D721Med (cell line): ENCODE data around the gene SLC30A4.

Experiments used
- DNase-seq: peaks from one replicate; pipeline ENCODE4 v3.0.0; 2011; ENCODE audit warnings: low spot score; ENCODE audit not compliant: insufficient read length
- FAIRE-seq: peaks from 2 replicates; lab custom pipeline; 2011; peaks lifted over from hg19 to GRCh38; lab: Jason Lieb, UNC
- TF ChIP-seq, protein P1 (sequence below): IDR thresholded peaks from 2 replicates; pipeline ENCODE4 v1.5.1; 2012; ENCODE audit warnings: mild to moderate bottlenecking, control low read depth; ENCODE audit not compliant: insufficient read depth; ENCODE audit errors: missing control alignments

The SLC30A4 gene

DNA sequence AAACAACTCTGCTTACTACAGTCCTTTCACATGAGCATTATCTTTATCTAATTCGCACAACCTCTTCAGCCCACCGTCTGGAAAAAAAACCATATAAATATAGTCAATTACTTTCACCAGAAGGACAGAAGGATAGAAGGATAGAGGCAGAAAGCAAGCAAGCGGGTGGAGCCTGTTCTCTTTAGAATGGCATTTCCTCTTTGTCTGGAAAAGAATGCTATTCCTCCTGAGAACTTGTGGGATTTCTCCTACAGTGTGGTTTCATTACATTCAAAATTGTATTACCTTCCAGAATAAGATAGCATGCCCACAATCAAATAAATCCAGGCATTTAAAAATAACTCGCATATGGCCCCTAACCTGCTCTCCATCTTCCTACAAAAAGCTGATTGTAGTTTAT lies 23.1 kb downstream of the SLC30A4 start:
- FAIRE-seq: no peak
- TF ChIP-seq, protein P1, sequence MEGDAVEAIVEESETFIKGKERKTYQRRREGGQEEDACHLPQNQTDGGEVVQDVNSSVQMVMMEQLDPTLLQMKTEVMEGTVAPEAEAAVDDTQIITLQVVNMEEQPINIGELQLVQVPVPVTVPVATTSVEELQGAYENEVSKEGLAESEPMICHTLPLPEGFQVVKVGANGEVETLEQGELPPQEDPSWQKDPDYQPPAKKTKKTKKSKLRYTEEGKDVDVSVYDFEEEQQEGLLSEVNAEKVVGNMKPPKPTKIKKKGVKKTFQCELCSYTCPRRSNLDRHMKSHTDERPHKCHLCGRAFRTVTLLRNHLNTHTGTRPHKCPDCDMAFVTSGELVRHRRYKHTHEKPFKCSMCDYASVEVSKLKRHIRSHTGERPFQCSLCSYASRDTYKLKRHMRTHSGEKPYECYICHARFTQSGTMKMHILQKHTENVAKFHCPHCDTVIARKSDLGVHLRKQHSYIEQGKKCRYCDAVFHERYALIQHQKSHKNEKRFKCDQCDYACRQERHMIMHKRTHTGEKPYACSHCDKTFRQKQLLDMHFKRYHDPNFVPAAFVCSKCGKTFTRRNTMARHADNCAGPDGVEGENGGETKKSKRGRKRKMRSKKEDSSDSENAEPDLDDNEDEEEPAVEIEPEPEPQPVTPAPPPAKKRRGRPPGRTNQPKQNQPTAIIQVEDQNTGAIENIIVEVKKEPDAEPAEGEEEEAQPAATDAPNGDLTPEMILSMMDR: no peak
- no peak for DNase-seq

GRCh38 chr15:45498701-45499100 lies 23.9 kb downstream of the SLC30A4 start:
- FAIRE-seq: no peak
- TF ChIP-seq, protein P1: no peak
- no peak for DNase-seq

DNA sequence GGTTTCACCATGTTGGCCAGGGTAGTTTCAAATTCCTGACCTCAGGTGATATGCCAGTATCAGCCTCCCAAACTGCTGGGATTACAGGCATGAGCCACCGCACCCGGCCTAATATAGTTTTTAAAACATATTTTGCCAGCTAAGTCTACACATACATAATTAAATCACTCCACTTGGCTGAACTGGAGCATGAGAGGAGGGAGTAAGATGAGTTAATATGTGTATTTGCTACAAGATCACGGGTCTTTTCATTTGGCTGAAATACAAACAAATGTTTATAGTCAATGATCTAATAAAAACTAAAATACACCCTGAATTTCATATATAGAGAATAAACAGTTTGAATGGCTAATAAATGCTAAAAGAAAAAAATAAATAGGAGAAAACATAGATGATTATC lies 25.3 kb downstream of the SLC30A4 start:
- no peak for DNase-seq
- FAIRE-seq: no peak
- TF ChIP-seq, protein P1: no peak

GRCh38 chr15:45496658-45497057 lies 25.9 kb downstream of the SLC30A4 start:
- no peak for FAIRE-seq

DNA sequence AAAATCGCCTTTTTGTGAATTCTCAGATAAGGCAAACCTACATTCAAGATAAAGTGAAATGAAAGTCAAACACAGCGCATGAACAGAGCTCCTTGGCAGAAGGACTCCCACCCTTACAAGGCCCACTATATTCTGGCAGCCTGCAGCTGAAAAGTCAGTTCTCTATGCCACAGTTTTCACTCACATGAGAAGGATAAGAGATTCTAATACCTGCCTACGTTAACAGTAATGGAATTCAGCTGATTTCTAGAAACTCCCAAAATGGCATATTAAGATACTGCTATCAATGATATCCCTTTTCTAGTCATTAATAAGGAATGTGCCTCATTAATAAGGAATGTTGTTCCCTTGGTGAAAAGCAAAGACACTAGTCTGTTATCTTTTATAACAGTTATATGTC lies 27.0 kb downstream of the SLC30A4 start:
- TF ChIP-seq, protein P1: no peak
- DNase-seq (no peak), FAIRE-seq (no peak)

More at GRCh38 chr15:45496658-45497057, 25.9 kb downstream of the SLC30A4 start:
- TF ChIP-seq, protein P1: no peak
- DNase-seq: no peak

DNA sequence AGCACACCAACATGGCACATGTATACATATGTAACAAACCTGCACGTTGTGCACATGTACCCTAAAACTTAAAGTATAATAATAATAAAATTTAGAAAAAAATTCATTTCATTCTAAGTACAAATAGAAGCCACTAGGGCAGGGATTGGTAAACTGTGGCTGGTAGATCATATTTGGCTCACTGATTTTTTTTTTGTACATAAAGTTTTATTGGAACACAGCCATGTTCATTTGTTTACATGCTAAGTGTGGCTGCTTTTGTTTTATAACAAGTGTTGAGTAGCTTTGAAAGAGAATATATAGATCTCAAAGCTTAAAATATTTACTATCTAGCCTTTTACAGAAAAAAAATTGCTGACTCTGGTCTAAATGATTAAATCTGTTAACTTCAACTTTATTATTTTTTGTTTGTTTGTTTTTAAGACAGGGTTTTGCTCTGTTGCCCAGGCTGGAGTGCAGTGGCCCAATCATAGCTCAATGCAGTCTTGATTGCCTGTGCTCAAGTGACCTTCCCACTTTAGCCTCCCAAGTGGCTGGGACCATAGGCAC lies 32.8 kb downstream of the SLC30A4 start:
- FAIRE-seq: no peak

GRCh38 chr15:45486317-45486716 lies 36.2 kb downstream of the SLC30A4 start:
- DNase-seq (no peak), FAIRE-seq (no peak)
- TF ChIP-seq, protein P1: no peak

More for the DNA sequence above, 32.8 kb downstream of the SLC30A4 start:
- DNase-seq: no peak
- TF ChIP-seq, protein P1: no peak
